H1 (cell line): Measurements from ENCODE around the gene KHDRBS1. TPM values are rescaled to one million over a fixed set of nuclear protein-coding genes. Genes with fewer than 3 reads are reported as not detected.

ENCODE experiments used
- CTCF ChIA-PET: fragments of 300-600 bp; sonication (Branson Sonifier 250); formaldehyde crosslinking; loops from one replicate; lab custom pipeline; 2021; ENCODE audit not compliant: partially characterized antibody; lab: Charles Lee
- POLR2A ChIA-PET: fragments of 300-600 bp; sonication (Branson Sonifier 250); formaldehyde crosslinking; loops from one replicate; lab custom pipeline; 2021; ENCODE audit warnings: inconsistent platforms; ENCODE audit not compliant: partially characterized antibody; lab: Charles Lee
- DNase-seq, 2 experiments: peaks; one replicate each; pipeline versions ENCODE4 v3.0.0 to v3.0.0-alpha.2; 2010 to 2022; ENCODE audit warnings: low spot score in 2 of 2, low read depth in 1 of 2, mixed read lengths in 1 of 2
- FAIRE-seq: peaks from 2 replicates; lab custom pipeline; 2011; peaks lifted over from hg19 to GRCh38; lab: Jason Lieb, UNC
- H2AFZ ChIP-seq: 2 replicates; pipeline ENCODE4 v1.8.1; 2012; ENCODE audit warnings: low read length, inconsistent platforms
- H2AK5ac ChIP-seq: 2 replicates; pipeline ENCODE4 v1.6.1; 2013; ENCODE audit warnings: low read depth, low read length
- H2BK120ac ChIP-seq: replicated peaks from 2 replicates; pipeline ENCODE3; 2013; ENCODE audit warnings: low read depth, low read length, inconsistent platforms
- H2BK12ac ChIP-seq: 2 replicates; pipeline ENCODE4 v1.6.1; 2013; ENCODE audit warnings: low read depth, low read length
- H2BK15ac ChIP-seq: 2 replicates; pipeline ENCODE4 v1.6.1; 2013; ENCODE audit warnings: low read length
- H2BK20ac ChIP-seq: 2 replicates; pipeline ENCODE4 v1.6.1; 2013; ENCODE audit warnings: low read length
- H2BK5ac ChIP-seq: 2 replicates; pipeline ENCODE4 v1.6.1; 2013; ENCODE audit warnings: low read depth, low read length
- H3K14ac ChIP-seq: 2 replicates; pipeline ENCODE4 v1.6.1; 2013; ENCODE audit warnings: inconsistent platforms; ENCODE audit not compliant: insufficient read length
- H3K18ac ChIP-seq: 2 replicates; pipeline ENCODE4 v1.6.1; 2013; ENCODE audit warnings: low read length; ENCODE audit errors: extremely low read depth
- H3K23ac ChIP-seq: 2 replicates; pipeline ENCODE4 v1.6.1; 2013; ENCODE audit warnings: inconsistent platforms; ENCODE audit not compliant: insufficient read length
- H3K23me2 ChIP-seq: 2 replicates; pipeline ENCODE4 v1.6.1; 2013; ENCODE audit warnings: low read depth, low read length
- H3K27ac ChIP-seq: 2 replicates; pipeline ENCODE4 v1.6.1; 2011; ENCODE audit warnings: low read depth, low read length, inconsistent platforms
- H3K27me3 ChIP-seq, 4 experiments: replicated peaks in 1 of 4; 1 replicate in 1 of 4; 2 replicates in 3 of 4; pipeline versions ENCODE4 v1.6.1 to v1.8.1; 2011 to 2013; ENCODE audit warnings: low read length in 3 of 4, mild to moderate bottlenecking in 3 of 4, inconsistent platforms in 2 of 4, mixed read lengths in 2 of 4, moderate library complexity in 1 of 4; ENCODE audit not compliant: control insufficient read depth in 3 of 4, insufficient read depth in 3 of 4; ENCODE audit errors: extremely low read depth in 1 of 4
- H3K36me3 ChIP-seq, 4 experiments: 2 replicates each; pipeline versions ENCODE4 v1.6.1 to v1.8.1; 2011 to 2013; ENCODE audit warnings: mild to moderate bottlenecking in 4 of 4, low read length in 3 of 4, moderate library complexity in 2 of 4, control low read depth in 1 of 4, inconsistent platforms in 1 of 4; ENCODE audit not compliant: insufficient read depth in 4 of 4, control insufficient read depth in 2 of 4
- H3K4ac ChIP-seq: replicated peaks from 2 replicates; pipeline ENCODE3; 2013; ENCODE audit warnings: low read length, low read depth, mixed read lengths, inconsistent platforms; ENCODE audit not compliant: insufficient read length
- H3K4me1 ChIP-seq, 4 experiments: replicated peaks in 1 of 4; 1 replicate in 1 of 4; 2 replicates in 3 of 4; pipeline versions ENCODE4 v1.6.1 to v1.8.1; 2011 to 2013; ENCODE audit warnings: low read length in 3 of 4, inconsistent platforms in 2 of 4, mixed read lengths in 1 of 4; ENCODE audit not compliant: insufficient read depth in 4 of 4, control insufficient read depth in 3 of 4
- H3K4me2 ChIP-seq, 2 experiments: 2 replicates each; pipeline versions ENCODE4 v1.6.1 to v1.8.1; 2011 to 2013; ENCODE audit warnings: low read depth in 2 of 2, low read length in 2 of 2, control low read depth in 1 of 2, inconsistent platforms in 1 of 2, mild to moderate bottlenecking in 1 of 2; ENCODE audit not compliant: insufficient read depth in 1 of 2
- H3K4me3 ChIP-seq, 4 experiments: fragments of 200-600, 300-600 bp in 1 of 4; sonication (generic), shearing (Covaris generic), sonication (Bioruptor Twin) in 1 of 4; 2 replicates each; pipeline versions ENCODE4 v1.5.1 to v1.8.1; 2011 to 2016; ENCODE audit warnings: low read length in 4 of 4, low read depth in 3 of 4, control low read depth in 2 of 4, inconsistent platforms in 2 of 4, mild to moderate bottlenecking in 2 of 4, mixed read lengths in 1 of 4, moderate library complexity in 1 of 4; ENCODE audit not compliant: insufficient read depth in 2 of 4; ENCODE audit errors: extremely low read depth in 1 of 4
- H3K56ac ChIP-seq: replicated peaks from 2 replicates; pipeline ENCODE3; 2013; ENCODE audit warnings: low read depth, mild to moderate bottlenecking, mixed read lengths, low read length, inconsistent platforms; ENCODE audit not compliant: insufficient read length
- H3K79me1 ChIP-seq: 2 replicates; pipeline ENCODE4 v1.6.1; 2013; ENCODE audit warnings: low read depth, low read length, control low read depth
- H3K79me2 ChIP-seq, 2 experiments: 2 replicates each; pipeline versions ENCODE4 v1.6.1 to v1.8.1; 2012 to 2013; ENCODE audit warnings: low read length in 2 of 2, mild to moderate bottlenecking in 2 of 2, inconsistent platforms in 1 of 2; ENCODE audit not compliant: insufficient read depth in 2 of 2, control insufficient read depth in 1 of 2
- H3K9ac ChIP-seq, 4 experiments: replicated peaks in 1 of 4; 1 replicate in 1 of 4; 2 replicates in 3 of 4; pipeline versions ENCODE4 v1.6.1 to v1.8.1; 2011 to 2013; ENCODE audit warnings: low read depth in 3 of 4, low read length in 3 of 4, control low read depth in 2 of 4, mild to moderate bottlenecking in 2 of 4, moderate library complexity in 2 of 4, inconsistent platforms in 1 of 4; ENCODE audit errors: extremely low read depth in 1 of 4
- H3K9me3 ChIP-seq, 2 experiments: 2 replicates each; pipeline versions ENCODE4 v1.6.1 to v1.8.1; 2012 to 2013; ENCODE audit warnings: mild to moderate bottlenecking in 2 of 2, moderate library complexity in 2 of 2, control low read depth in 1 of 2, inconsistent platforms in 1 of 2, low read depth in 1 of 2, low read length in 1 of 2, mixed read lengths in 1 of 2; ENCODE audit not compliant: insufficient read depth in 2 of 2
- H4K20me1 ChIP-seq, 2 experiments: replicated peaks in 1 of 2; 2 replicates each; pipeline versions ENCODE3 to v1.8.1; 2011 to 2013; ENCODE audit warnings: inconsistent platforms in 2 of 2, low read length in 2 of 2, mild to moderate bottlenecking in 1 of 2; ENCODE audit not compliant: insufficient read depth in 2 of 2, control insufficient read depth in 1 of 2
- H4K5ac ChIP-seq: 2 replicates; pipeline ENCODE4 v1.6.1; 2013; ENCODE audit warnings: low read length, low read depth, mixed read lengths, inconsistent platforms; ENCODE audit not compliant: insufficient read length
- H4K8ac ChIP-seq: 2 replicates; pipeline ENCODE4 v1.8.0; 2013; ENCODE audit warnings: mild to moderate bottlenecking, moderate library complexity, low read length, inconsistent platforms; ENCODE audit not compliant: insufficient read depth; ENCODE audit errors: extremely low read depth
- H4K91ac ChIP-seq: replicated peaks from 2 replicates; pipeline ENCODE3; 2013; ENCODE audit warnings: low read length, mixed read lengths, inconsistent platforms; ENCODE audit not compliant: insufficient read length
- JUN ChIP-seq: IDR thresholded peaks from 2 replicates; pipeline ENCODE4 v1.6.1; 2011; ENCODE audit warnings: low read depth, mild to moderate bottlenecking, improper control_type of control experiment, low read length
- KDM1A ChIP-seq: fragments of 200-600, 300-600 bp; sonication (generic); IDR thresholded peaks from 2 replicates; pipeline ENCODE4 v1.7.1; 2016; ENCODE audit warnings: mild to moderate bottlenecking, low read length, borderline replicate concordance
- SRF ChIP-seq: IDR thresholded peaks from 2 replicates; pipeline ENCODE4 v1.6.1; 2011; ENCODE audit warnings: mild to moderate bottlenecking, low read depth, low read length, moderate library complexity
- polyA plus RNA-seq, 7 experiments: library from polyadenylated mRNA; depleted of rRNA in 3 of 7; stranded (reverse) in 5 of 7; unstranded in 2 of 7; fragments of >200 nt in 5 of 7; fragments of 200-250 nt in 2 of 7; gene quantifications; 1 replicate in 5 of 7; 2 replicates in 1 of 7; 4 replicates in 1 of 7; pipeline versions ENCODE4 v1.2.1 to v1.2.3, GENCODE V29; 2011 to 2013; ENCODE audit warnings: missing spikeins in 2 of 7, mixed read lengths in 2 of 7
- total RNA-seq: library from RNA; stranded (reverse); fragmentation: NEBNext Ultra II Directional; extraction: Animal tissue kit (Norgen Biotek cat#: 25700); gene quantifications from 2 replicates; pipeline ENCODE4 v1.2.1, GENCODE V29; 2021

Gene KHDRBS1
- total and polyA plus RNA-seq, 2 of the 8 experiments (the other 6 are each of a cell fraction or from before 2014, with no cell fraction given) = 53.8 to 284 TPM

GRCh38 chr1:32047701-32048100, 34.0 kb downstream of the KHDRBS1 start:
- Histone ChIP-seq H3K36me3 (peaks cover 32 to 58% (median 54%) of the 10 kb centered on the region in 4 experiments), H2BK15ac (no peak overlapping the region), H3K79me1 (no peaks in the 10 kb centered on the region), H2AK5ac (no peak overlapping the region), H3K9ac (no peak overlapping the region), H3K9me3 (no peaks in the 10 kb centered on the region), H3K56ac (no peak overlapping the region), H4K8ac (no peak overlapping the region), H3K27me3 (no peaks in the 10 kb centered on the region), H2BK12ac (no peak overlapping the region), H3K79me2 (no peaks in the 10 kb centered on the region), H3K4me2 (no peak overlapping the region), H4K20me1 (peaks cover 0 to 6% of the 10 kb centered on the region in 2 experiments), H3K18ac (no peak overlapping the region), H3K23me2 (no peaks in the 10 kb centered on the region), H2AFZ (no peak overlapping the region), H3K14ac (no peak overlapping the region), H3K4ac (no peak overlapping the region), H2BK5ac (no peak overlapping the region), H2BK120ac (no peak overlapping the region), H3K23ac (no peak overlapping the region), H4K91ac (no peak overlapping the region), H3K27ac (no peak overlapping the region), H4K5ac (no peak overlapping the region), H3K4me1 (no peaks in the 10 kb centered on the region), H2BK20ac (no peak overlapping the region), H3K4me3 (no peak overlapping the region)
- ChIA-PET POLR2A (interaction anchor here (1.3 to 3.1 kb wide), 3 partner anchors 9 to 44 kb away, joined by 3 to 15 read pairs (median 4); no protein-coding TSS in a partner anchor), CTCF (no interaction called here)
- no peak for FAIRE-seq
- no peak for DNase-seq
- no peak for TF ChIP-seq SRF
- TF ChIP-seq KDM1A = no peak
- no peak for TF ChIP-seq JUN
